ENCODE data around the gene ZNF641. TPM values are rescaled to one million over a fixed set of nuclear protein-coding genes. Genes with fewer than 3 reads are reported as not detected.
"Not testable (repeated sequence)": the region's sequence is repeated elsewhere in the genome, so short reads cannot be mapped to it uniquely, and the experiment has no call there.

ZNF641 gene
- total RNA-seq, 2 donors from 2014 or later: 14.3 to 14.4 TPM

DNA sequence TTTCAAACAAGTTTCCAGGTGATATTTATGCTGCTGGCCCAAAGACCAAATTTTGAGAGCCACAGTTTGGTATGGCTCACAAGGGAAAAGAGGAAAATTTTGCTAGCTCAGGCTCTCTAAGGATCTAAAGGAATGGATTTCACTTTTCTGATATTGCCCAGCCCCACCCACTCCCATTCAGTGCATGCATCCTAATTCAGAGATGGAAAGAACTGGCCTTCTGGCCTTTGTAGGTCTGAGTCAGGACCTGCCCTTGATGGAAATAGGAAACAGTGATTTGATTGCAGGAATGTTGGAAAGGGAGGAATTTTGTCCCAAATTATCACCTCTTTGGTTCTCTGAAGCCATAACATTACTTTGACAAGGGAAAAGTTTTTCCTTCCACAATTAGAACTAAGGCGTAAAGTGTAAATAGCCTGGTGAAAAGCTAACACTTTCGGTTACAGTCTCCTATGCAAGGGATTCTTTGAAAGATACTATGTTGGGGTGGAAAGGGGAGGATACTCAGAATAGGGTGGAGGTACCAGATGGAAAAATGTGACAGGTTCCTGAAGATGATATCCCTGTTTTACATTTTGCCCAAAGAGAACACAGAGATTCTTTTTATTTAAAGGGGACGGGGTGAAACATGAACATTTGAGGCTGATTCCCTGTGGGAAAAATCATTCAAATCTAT, 11.1 kb downstream of the ZNF641 start:
- no peak for ATAC-seq

DNA sequence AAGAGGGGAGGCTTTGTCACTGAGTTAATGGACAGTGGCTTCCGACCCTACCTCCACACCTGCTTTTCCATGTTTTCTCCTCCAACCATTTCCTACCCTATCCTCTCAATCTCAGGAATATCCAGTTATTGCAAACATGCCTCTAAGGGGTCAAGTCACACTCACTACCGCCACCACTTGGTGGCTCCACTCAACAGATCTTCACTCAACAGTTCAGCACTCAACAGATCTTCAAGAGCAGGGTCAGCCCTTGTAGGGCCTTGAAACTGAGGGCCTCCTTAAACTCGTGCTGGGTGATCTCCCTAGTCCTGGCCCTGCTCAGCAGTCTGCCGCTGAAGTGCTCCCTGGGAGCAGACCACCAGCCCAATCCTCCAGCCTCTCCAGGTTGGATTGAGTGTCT, 14.2 kb downstream of the ZNF641 start:
- peak in 1 of 2 donors; percentile 13 for ATAC-seq
- DNase-seq: no peak
- intact Hi-C loops (cut with DNase I): no loop called here

More for the DNA sequence above, 11.1 kb downstream of the ZNF641 start:
- DNase-seq: no peak
- intact Hi-C loops (cut with DNase I): no loop called here

DNA sequence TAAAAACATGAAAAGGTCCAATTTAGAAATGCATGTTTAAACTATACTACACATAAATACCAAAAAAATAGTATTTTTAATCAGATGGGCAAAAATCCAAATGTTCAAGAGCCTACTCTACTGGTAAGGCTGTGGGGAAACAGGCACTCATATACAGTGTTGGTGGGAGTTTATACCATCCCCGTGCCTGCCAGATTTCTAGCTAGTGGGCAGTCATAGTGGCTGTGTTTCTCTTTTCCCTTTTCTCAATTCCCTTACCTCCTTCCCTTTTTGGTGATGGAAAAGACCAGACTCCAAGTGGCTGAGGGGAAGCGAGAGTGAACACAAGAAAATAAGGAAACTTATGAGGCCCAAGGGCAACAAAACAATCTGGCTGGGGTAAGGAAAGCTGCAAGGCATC, 14.7 kb downstream of the ZNF641 start:
- ATAC-seq: peak in 1 of 2 donors; percentile 53

DNA sequence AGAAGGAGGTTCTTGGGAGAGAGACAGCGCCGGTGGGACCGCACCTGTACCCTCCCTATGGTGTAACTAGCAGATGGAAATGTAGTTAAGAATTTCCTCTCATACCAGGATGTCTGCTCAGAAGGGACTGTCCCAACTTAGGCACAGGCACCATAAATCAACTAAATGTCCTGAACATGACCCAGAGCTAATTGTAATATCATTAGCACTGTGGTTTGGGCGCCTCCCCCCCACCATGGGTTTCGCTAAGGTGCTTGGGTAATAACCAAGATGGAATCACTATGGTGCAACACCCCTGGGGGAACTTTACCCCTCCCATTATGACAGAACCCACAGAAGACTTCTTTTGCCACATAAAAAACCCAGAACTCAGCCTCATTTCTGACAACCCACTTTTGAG, 15.9 kb downstream of the ZNF641 start:
- DNase-seq (no peak), ATAC-seq (no peak)
- intact Hi-C loops (cut with DNase I): no loop called here

More for the DNA sequence above, 14.7 kb downstream of the ZNF641 start:
- intact Hi-C loops (cut with DNase I): no loop called here
- no peak for DNase-seq

DNA sequence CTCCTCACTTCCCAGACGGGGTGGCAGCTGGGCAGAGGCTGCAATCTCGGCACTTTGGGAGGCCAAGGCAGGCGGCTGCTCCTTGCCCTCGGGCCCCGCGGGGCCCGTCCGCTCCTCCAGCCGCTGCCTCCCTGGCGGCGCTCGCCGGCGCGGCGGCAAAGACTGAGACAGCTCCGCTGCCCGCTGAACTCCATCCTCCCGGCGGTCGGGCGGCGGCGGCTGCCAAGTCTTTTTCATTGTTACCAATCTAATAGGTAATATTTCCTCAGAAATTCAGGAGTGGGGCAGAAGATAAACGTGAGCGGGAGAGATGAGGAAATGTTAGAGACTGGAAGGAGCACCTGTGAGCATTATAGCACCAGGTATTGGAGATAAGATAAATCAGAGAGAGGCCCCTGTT, 17.0 kb downstream of the ZNF641 start:
- ATAC-seq; intact Hi-C loops (cut with DNase I); DNase-seq: not testable (repeated sequence)

DNA sequence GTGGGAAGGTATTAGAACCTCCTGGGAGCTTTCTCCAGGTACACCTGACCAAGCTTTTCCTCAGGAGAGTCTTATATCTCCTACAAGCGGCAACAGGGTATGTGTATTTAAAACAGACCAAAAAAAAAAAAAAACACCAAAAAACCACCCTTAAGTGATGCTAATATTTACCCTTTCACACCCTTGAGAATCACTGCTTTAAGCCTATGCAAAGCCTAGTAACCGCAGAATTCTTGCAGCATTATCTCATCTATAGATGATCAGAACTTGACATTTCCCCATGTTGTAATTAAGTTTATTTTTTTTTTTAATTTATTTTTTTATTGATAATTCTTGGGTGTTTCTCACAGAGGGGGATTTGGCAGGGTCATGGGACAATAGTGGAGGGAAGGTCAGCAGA, 19.3 kb downstream of the ZNF641 start:
- ATAC-seq (no peak), DNase-seq (no peak)
- intact Hi-C loops (cut with DNase I): no loop called here

DNA sequence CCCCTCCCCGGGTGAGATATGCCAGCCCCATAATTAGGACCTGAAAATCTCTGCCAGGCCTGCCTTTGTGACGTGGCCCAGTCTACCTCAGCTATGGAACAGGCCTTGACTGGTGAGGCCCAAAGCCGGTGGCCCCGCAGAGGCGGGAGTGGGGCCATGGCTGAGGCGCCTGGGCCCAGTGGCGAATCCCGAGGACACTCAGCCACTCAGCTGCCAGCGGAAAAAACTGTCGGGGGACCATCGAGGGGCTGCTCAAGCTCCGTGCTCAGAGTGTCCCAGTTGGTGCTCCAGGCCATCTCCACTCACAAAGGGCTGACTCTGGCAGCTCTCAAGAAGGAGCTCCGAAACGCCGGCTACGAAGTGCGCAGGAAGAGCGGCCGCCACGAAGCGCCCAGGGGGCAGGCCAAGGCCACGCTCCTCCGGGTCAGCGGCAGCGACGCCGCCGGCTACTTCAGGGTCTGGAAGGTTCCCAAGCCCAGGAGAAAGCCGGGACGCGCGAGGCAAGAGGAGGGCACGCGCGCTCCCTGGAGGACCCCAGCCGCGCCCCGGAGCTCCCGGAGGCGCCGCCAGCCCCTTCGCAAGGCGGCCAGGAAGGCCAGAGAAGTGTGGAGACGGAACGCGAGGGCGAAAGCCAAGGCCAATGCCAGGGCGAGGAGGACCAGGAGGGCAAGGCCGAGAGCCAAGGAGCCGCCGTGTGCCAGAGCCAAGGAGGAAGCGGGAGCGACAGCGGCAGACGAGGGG, 21.4 kb downstream of the ZNF641 start:
- no peak for DNase-seq
- intact Hi-C loops (cut with DNase I): no loop called here
- no peak for ATAC-seq

DNA sequence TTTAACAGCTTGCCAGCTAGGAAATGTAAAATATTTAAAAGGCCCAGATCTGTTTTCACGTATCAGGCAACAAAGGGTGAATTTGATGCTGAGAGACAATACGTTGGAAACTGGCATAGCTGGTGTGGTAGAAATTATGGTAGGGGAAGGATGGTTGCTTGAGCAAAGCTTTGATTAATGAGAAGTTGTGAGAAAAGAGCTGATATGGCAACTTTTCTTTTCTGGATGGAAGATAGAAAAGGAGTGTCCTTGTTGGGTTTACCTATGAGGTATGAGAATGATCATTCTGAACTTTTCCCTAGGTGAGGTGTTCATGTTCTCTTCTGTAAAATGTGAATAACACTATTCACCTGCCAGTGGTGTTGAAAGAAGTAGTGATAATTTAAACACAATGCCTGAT, 34.2 kb downstream of the ZNF641 start:
- intact Hi-C loops (cut with DNase I): no loop called here
- DNase-seq (no peak), ATAC-seq (no peak)

DNA sequence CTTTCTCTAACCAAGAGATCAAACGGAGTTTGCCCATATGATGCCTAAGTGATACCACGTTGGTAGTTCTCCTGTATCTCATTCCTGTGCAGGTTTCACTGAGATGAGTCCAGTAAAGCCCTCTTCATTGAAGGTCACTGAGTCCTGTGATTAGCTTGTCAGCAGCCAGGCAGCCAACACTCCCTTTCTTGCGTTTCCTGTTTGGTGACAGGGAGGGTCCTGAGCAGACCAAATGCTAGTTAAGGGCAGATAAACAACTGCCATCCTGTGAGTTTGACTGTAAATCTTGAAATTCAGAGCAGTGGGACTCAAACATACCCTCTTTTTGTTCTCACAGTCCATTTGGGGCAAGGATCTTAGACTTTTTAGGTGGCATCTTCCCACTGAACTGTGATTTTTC, 39.4 kb downstream of the ZNF641 start:
- DNase-seq (no peak), ATAC-seq (no peak)
- intact Hi-C loops (cut with DNase I): no loop called here

DNA sequence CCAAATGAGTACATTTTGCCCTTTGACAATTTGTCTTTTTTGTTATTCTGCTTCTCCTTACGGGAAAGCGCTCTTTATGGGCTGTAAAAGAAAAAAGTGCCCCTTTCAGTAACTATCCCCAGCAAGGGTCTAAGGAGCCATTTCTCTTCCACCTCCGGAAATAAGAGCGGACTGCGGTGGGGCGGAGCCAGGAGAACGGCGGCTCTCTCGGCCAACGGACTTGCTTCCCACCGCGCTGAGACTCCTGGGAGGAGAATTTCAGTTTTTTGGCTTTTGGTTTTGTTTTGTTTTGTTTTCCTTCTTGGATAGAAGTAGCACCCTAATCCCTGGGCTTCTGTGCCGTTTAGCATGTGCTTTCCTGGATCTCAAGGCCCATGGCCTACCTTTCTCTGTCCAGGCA, 43.5 kb downstream of the ZNF641 start:
- intact Hi-C loops (cut with DNase I): no loop called here
- ATAC-seq: no peak
- no peak for DNase-seq

DNA sequence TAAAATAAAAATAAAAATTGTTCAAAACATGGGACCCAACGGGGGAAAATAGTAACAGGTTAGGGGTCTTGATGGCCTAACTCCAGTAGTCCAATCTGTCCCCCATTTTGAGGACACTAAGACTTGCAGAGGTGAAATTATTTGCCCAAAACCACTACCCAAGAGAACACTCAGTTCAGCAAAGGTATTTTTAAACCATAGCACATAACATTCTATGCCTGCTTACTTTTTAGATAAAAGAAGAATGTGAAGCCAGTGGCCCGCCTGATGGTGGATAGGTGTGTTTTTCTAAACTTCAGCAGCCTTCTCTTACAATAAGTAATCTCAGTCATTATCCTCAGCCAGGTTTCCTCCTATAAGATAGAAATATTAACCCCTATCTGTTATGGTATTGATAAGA, 45.5 kb downstream of the ZNF641 start:
- no peak for DNase-seq
- intact Hi-C loops (cut with DNase I): no loop called here
- ATAC-seq: no peak

DNA sequence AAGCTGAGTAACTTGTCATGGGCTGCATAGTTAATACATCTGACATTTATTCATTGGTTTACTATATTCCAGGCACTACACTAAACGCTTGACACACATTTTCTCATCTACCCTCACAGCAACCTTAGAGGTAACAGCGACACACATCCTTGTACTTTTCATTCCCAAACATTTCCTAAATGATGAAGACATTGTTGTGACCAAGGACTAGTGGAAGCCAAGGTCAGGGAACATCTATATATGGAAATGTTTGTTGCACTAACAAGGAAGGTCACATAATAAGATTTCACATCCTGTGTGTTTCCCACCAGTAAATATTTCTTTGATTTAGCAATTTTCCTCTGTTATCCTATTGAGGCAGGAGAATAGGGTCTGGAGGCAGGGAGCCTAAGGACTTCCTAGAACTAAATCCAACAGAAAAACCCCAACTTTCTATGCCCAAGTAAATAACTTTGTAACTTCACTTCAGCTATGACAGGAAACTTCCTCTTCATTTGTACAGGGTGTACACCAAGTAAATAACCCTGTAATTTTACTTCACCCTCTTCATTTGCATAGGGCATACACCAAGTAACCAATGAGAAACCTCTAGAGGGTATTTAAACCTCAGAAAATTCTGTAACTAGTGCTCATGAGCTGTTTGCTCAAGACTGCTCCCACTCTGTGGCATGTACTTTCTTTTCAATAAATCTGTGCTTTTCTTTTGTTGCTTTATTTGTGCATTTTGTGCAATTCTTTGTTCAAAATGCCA, 48.4 kb downstream of the ZNF641 start:
- DNase-seq (no peak), ATAC-seq (no peak)

DNA sequence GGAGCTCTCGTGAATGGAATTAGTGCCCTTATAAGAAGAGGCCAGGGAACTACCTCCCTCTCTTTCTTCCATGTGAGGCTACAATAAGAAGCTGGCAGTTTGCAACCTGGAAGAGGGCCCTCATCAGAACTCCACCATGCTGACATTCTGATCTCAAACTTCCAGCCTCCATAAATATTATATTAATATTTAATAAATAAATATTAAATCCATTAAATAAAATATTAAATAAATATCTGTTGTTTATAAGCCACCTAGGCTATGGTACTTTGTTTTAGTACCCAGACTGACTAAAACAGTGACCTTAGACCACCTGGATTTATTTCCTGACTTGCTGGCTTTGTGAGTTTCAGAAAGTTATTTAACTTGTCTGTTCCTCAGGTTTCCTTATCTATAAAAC, 49.9 kb downstream of the ZNF641 start:
- no peak for DNase-seq
- intact Hi-C loops (cut with DNase I): no loop called here
- no peak for ATAC-seq

More for the DNA sequence above, 48.4 kb downstream of the ZNF641 start:
- intact Hi-C loops (cut with DNase I): no loop called here

DNA sequence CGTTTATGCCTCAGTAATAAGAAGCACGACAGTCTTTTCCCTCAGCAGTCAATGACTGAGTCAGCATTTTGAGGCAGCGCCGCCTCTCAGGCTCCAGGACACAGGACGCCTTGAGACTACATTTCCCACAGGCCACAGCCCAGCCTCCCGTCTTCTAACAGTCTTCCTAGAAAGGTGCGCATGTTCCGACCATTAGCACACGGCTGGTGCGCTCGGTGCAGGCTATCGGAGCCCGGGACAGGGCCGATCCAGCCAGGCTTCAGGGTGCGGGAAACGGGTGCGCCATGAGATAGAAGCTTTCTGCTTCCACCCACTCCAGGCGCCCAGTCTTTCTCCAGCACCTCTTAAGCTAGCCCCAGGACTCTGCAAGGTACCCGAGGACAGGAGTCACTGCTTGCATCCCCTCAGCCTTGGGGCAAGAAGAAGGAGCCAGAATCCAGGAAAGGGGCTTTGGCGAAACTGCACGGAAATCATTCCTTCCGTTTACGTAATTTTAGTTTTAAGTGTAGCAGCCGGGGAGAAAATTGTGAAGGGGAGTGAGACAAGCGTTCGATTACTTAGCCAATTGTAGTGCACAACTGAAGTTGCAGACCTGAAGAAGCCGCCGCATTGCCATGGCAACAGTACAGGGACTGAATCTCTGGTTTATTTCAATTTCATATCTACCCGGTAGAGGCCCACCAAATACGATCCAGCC, 54.0 kb downstream of the ZNF641 start:
- ATAC-seq (peak; percentile 99 to 100), DNase-seq (peak; percentile 83)
- intact Hi-C loops (cut with DNase I): no loop called here

DNA sequence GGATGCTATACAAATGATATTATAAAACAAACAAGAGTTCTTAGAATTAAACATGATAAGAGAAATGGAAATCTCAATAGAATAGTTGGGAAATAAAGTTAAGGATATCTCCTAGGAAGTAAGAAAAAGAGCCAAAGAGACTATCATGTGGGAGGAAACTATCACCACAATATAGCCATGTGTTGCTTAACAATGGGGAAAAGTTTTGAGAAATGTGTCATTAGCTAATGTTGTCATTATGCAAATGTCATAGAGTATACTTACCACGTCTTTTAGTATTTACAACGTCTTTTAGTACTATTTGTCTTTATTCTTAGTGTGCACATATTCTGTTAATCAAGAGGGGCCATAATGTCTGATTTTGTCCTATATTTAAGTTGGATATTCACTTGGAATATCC, 58.7 kb downstream of the ZNF641 start:
- ATAC-seq (no peak), DNase-seq (no peak)
- intact Hi-C loops (cut with DNase I): no loop called here

DNA sequence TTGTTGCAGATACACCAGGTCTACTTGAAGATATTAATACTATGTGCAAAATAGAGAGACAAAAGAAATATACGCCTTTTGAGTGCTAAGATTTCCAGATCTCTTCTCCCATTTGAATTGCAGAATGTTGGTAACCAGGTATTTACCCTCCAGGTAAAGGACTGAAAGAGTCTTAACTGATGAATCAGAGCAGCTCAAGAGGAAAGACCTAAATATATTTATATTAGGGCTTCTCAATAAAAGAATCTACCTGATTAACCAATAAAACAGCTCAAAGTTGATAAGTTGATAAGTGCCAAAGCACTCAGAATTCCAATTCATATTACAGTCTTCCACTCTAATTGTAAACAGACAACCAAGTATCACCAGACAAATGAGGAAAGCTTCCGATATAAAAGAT, 59.2 kb downstream of the ZNF641 start:
- ATAC-seq (no peak), DNase-seq (no peak)
- intact Hi-C loops (cut with DNase I): no loop called here

DNA sequence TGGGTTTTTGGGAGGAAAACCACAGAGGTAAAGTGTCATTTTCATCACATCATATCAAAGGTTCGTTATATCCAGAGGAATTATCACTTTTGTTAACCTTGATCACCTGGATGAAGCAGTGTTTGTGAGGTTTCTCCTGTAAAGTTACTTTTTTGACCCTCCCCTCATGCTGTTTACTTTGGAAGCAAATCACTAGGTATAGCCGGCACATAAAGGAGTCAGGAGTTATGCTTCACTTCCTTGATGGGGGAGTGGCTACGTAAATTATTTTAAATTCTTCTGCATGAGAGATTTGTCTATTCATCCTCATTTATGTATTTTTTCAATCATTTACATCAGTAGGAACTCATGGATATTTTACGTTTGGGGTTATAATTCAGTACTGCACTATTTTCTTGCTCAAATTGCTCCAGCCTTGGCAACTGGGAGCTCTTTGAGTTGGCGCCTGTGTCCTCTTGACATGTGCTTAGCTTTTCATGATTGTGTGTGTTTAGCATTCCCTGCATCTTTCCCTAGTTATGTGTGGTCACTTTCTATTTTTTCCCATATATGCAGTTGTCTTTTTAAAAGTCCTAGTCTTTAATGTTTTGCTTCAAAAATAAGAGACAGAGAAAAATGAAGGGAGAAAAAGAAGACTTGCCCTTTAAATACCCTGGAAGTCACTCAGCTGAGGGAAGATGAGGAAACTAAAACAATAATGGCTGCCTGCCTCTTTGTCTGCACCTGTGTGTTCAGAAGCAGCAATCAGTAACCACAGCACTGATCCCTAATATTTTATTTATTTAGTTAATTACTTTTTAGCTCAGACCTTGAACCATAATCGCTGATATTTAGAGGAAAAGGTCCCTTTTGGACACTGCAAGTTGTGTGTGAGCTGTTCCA, 62.1 kb downstream of the ZNF641 start:
- intact Hi-C loops (cut with DNase I): no loop called here
- no peak for ATAC-seq
- no peak for DNase-seq

All from left cardiac atrium (tissue), 4 donors.